Peyer's patch (tissue), 4 donors: ENCODE measurements around the gene DAB1. TPM values are rescaled to one million over a fixed set of nuclear protein-coding genes. Genes with fewer than 3 reads are reported as not detected.

ENCODE experiments used
- DNase-seq, 3 donors: peaks; one replicate each; pipeline ENCODE4 v3.0.0-alpha.2; 2017 to 2019
- H3K27ac ChIP-seq, 4 donors: fragments of 200-600 bp; sonication (generic); one replicate each; pipeline ENCODE4 v1.5.1; 2016 to 2019
- H3K27me3 ChIP-seq, 2 donors: fragments of 200-600 bp; sonication (generic); one replicate each; pipeline ENCODE4 v1.5.1; 2019
- H3K36me3 ChIP-seq, 3 donors: fragments of 200-600 bp; sonication (generic); one replicate each; pipeline ENCODE4 v1.5.1; 2016 to 2019
- H3K4me1 ChIP-seq, 4 donors: fragments of 200-600 bp; sonication (generic); one replicate each; pipeline ENCODE4 v1.5.1; 2016 to 2019
- H3K4me3 ChIP-seq, 4 donors: fragments of 200-600 bp; sonication (generic); 1 replicate in 3 of 4; 2 replicates in 1 of 4; pipeline ENCODE4 v1.5.1; 2016 to 2019; ENCODE audit warnings: mild to moderate bottlenecking in 1 of 4
- H3K9me3 ChIP-seq, 4 donors: fragments of 200-600 bp; sonication (generic); one replicate each; pipeline ENCODE4 v1.5.1; 2016 to 2019; ENCODE audit warnings: mild to moderate bottlenecking in 1 of 4
- CTCF ChIP-seq, 6 experiments: fragments of 450-650 bp in 4 of 6; fragments of 200-600 bp in 2 of 6; sonication (generic) in 1 of 6; IDR thresholded peaks; one replicate each; pipeline ENCODE4 v1.5.1; 2017 to 2019; ENCODE audit warnings: antibody characterized with exemption in 6 of 6, mild to moderate bottlenecking in 3 of 6, moderate library complexity in 1 of 6
- POLR2A ChIP-seq, 2 donors: fragments of 450-650 bp; IDR thresholded peaks; one replicate each; pipeline ENCODE4 v1.5.1; 2017; ENCODE audit warnings: antibody characterized with exemption in 2 of 2, mild to moderate bottlenecking in 2 of 2, moderate library complexity in 2 of 2
- total RNA-seq, 4 donors: library from RNA; depleted of rRNA; stranded (reverse); fragments of >200 nt; gene quantifications; one replicate each; pipeline ENCODE4 v1.1.0, GENCODE V29; 2016

The DAB1 gene
- total RNA-seq, 4 donors from 2014 or later: 4.1 to 75.3 (median 63.9) TPM

GRCh38 chr1:57138432-57139078 lies 285.3 kb downstream of the DAB1 start:
- no peak overlapping the region for H3K4me3 ChIP-seq
- no peaks in the 10 kb centered on the region for H3K4me1 ChIP-seq
- H3K36me3 ChIP-seq: peaks cover 0 to 3% (median 0%) of the 10 kb centered on the region in 3 donors
- TF ChIP-seq CTCF (IDR thresholded peaks at IDR 0.05): no peak
- no peak for TF ChIP-seq POLR2A (IDR thresholded peaks at IDR 0.05)
- H3K27me3 ChIP-seq: no peaks in the 10 kb centered on the region
- no peak for DNase-seq
- H3K9me3 ChIP-seq: no peaks in the 10 kb centered on the region
- no peak overlapping the region for H3K27ac ChIP-seq

- no peaks in the 10 kb centered on the region for H3K9me3 ChIP-seq
- no peak overlapping the region for H3K27ac ChIP-seq
- TF ChIP-seq CTCF (IDR thresholded peaks at IDR 0.05) (no peak), POLR2A (IDR thresholded peaks at IDR 0.05) (no peak)
- H3K4me3 ChIP-seq: no peak overlapping the region
- H3K27me3 ChIP-seq: no peaks in the 10 kb centered on the region
- DNase-seq: no peak
- peaks cover 0 to under 1% (median 0%) of the 10 kb centered on the region in 3 donors for H3K36me3 ChIP-seq
- no peaks in the 10 kb centered on the region for H3K4me1 ChIP-seq
Observed at GRCh38 chr1:57137980-57138379, 285.9 kb downstream of the DAB1 start.

GRCh38 chr1:57134803-57135202 lies 289.1 kb downstream of the DAB1 start:
- no peak overlapping the region for H3K27ac ChIP-seq

GRCh38 chr1:57133686-57134085 lies 290.2 kb downstream of the DAB1 start:
- DNase-seq: no peak
- H3K27ac ChIP-seq: no peak overlapping the region
- no peaks in the 10 kb centered on the region for H3K9me3 ChIP-seq
- TF ChIP-seq CTCF (IDR thresholded peaks at IDR 0.05) (no peak), POLR2A (IDR thresholded peaks at IDR 0.05) (no peak)
- H3K4me3 ChIP-seq: no peak overlapping the region
- no peaks in the 10 kb centered on the region for H3K27me3 ChIP-seq
- no peaks in the 10 kb centered on the region for H3K4me1 ChIP-seq
- no peaks in the 10 kb centered on the region for H3K36me3 ChIP-seq

More at GRCh38 chr1:57134803-57135202, 289.1 kb downstream of the DAB1 start:
- DNase-seq: no peak
- Histone ChIP-seq H3K4me3 (no peak overlapping the region), H3K4me1 (no peaks in the 10 kb centered on the region), H3K27me3 (no peaks in the 10 kb centered on the region), H3K36me3 (no peaks in the 10 kb centered on the region), H3K9me3 (no peaks in the 10 kb centered on the region)
- TF ChIP-seq CTCF (IDR thresholded peaks at IDR 0.05) (no peak), POLR2A (IDR thresholded peaks at IDR 0.05) (no peak)

- H3K27ac ChIP-seq: no peak overlapping the region
- H3K27me3 ChIP-seq: no peaks in the 10 kb centered on the region
- no peaks in the 10 kb centered on the region for H3K4me1 ChIP-seq
- H3K4me3 ChIP-seq: no peak overlapping the region
- DNase-seq: no peak
- no peak for TF ChIP-seq CTCF (IDR thresholded peaks at IDR 0.05)
- no peak for TF ChIP-seq POLR2A (IDR thresholded peaks at IDR 0.05)
- H3K36me3 ChIP-seq: no peaks in the 10 kb centered on the region
- H3K9me3 ChIP-seq: no peaks in the 10 kb centered on the region
Observed at GRCh38 chr1:57132993-57133622, 290.8 kb downstream of the DAB1 start.
